GM12878 (cell line): ENCODE data around the gene COQ4. TPM values are rescaled to one million over a fixed set of nuclear protein-coding genes. Genes with fewer than 3 reads are reported as not detected.

Experiments
- ATAC-seq: fragments of 200-7000 bp; cut with Tn5 transposase; 3 replicates; pipeline ENCODE4 v1.9.1; 2020; ENCODE audit warnings: mild to moderate bottlenecking, moderate library complexity
- BruUV-seq: library from RNA; stranded (reverse); fragments of 400-500 nt; replicated peaks from 2 replicates; lab custom pipeline; 2021; lab: Mats Ljungman, UMichigan
- CTCF ChIA-PET: fragments of 300-600 bp; sonication (Branson Sonifier 250); formaldehyde crosslinking; extraction: SDS; loops from one replicate; lab custom pipeline; 2021; ENCODE audit warnings: inconsistent platforms; lab: Yijun Ruan, JAX
- POLR2A ChIA-PET: fragments of 350-600 bp; formaldehyde crosslinking; extraction: SDS; loops from one replicate; lab custom pipeline; 2021; ENCODE audit warnings: inconsistent platforms; lab: Charles Lee
- RAD21 ChIA-PET: fragments of 300-600 bp; sonication (Branson Sonifier 250); formaldehyde crosslinking; loops from one replicate; lab custom pipeline; 2023; ENCODE audit warnings: antibody characterized with exemption; ENCODE audit not compliant: unreplicated experiment; lab: Charles Lee
- SMC1A ChIA-PET: fragments of 300-600 bp; sonication (Branson Sonifier 250); formaldehyde crosslinking; loops from one replicate; lab custom pipeline; 2023; ENCODE audit not compliant: unreplicated experiment, uncharacterized antibody; lab: Charles Lee
- DNase-seq: peaks from one replicate; pipeline ENCODE4 v3.0.0-alpha.2; 2011; ENCODE audit warnings: low read depth, low spot score
- FAIRE-seq: peaks from 3 replicates; lab custom pipeline; 2011; peaks lifted over from hg19 to GRCh38; lab: Jason Lieb, UNC
- H2AFZ ChIP-seq: 2 replicates; pipeline ENCODE4 v1.6.0; 2011; ENCODE audit warnings: low read depth, low read length, control low read depth; ENCODE audit not compliant: control insufficient read depth
- H3K27ac ChIP-seq: 2 replicates; pipeline ENCODE4 v1.5.1; 2011; ENCODE audit warnings: control low read depth; ENCODE audit not compliant: control insufficient read depth, insufficient read depth
- H3K27me3 ChIP-seq, 2 experiments: replicated peaks in 1 of 2; 2 replicates each; pipeline versions ENCODE4 v1.6.0 to v1.6.1; 2011; ENCODE audit warnings: low read length in 1 of 2; ENCODE audit not compliant: control insufficient read depth in 2 of 2, insufficient read depth in 2 of 2
- H3K36me3 ChIP-seq, 2 experiments: 2 replicates each; pipeline ENCODE4 v1.5.1; 2011; ENCODE audit warnings: low read length in 1 of 2; ENCODE audit not compliant: control insufficient read depth in 2 of 2, insufficient read depth in 2 of 2
- H3K4me1 ChIP-seq: 2 replicates; pipeline ENCODE4 v1.6.1; 2011; ENCODE audit warnings: mild to moderate bottlenecking, low read length, moderate library complexity, mixed read lengths; ENCODE audit not compliant: control insufficient read depth, insufficient read depth
- H3K4me2 ChIP-seq: 2 replicates; pipeline ENCODE4 v1.6.0; 2011; ENCODE audit warnings: control low read depth; ENCODE audit not compliant: control insufficient read depth, insufficient read depth
- H3K4me3 ChIP-seq: fragments of 200-600 bp; sonication (generic); 2 replicates; pipeline ENCODE4 v1.5.1; 2016
- H3K79me2 ChIP-seq: 2 replicates; pipeline ENCODE4 v1.6.0; 2011; ENCODE audit warnings: low read length; ENCODE audit not compliant: control insufficient read depth, insufficient read depth
- H3K9ac ChIP-seq: 2 replicates; pipeline ENCODE4 v1.8.0; 2011; ENCODE audit warnings: low read length, control low read depth, mixed read lengths; ENCODE audit not compliant: control insufficient read depth, insufficient read depth
- H3K9me3 ChIP-seq: replicated peaks from 3 replicates; pipeline ENCODE4 v1.5.1; 2011; ENCODE audit warnings: mild to moderate bottlenecking, low read length; ENCODE audit not compliant: control insufficient read depth, insufficient read depth
- H4K20me1 ChIP-seq: 2 replicates; pipeline ENCODE4 v1.6.0; 2011; ENCODE audit not compliant: control insufficient read depth, insufficient read depth
- ATF2 ChIP-seq: IDR thresholded peaks from 2 replicates; pipeline ENCODE4 v1.6.1; 2012; ENCODE audit warnings: low read length, inconsistent platforms
- CEBPB ChIP-seq, 2 experiments: fragments of 150-350 bp in 1 of 2; IDR thresholded peaks; 2 replicates each; pipeline ENCODE4 v1.6.1; 2012 to 2014; ENCODE audit warnings: low read depth in 2 of 2, low read length in 2 of 2, borderline replicate concordance in 1 of 2, inconsistent platforms in 1 of 2
- E4F1 ChIP-seq: fragments of 450-650 bp; IDR thresholded peaks from 2 replicates; pipeline ENCODE4 v1.6.1; 2018; ENCODE audit warnings: borderline replicate concordance, mild to moderate bottlenecking; ENCODE audit not compliant: partially characterized antibody
- ESRRA ChIP-seq: IDR thresholded peaks from 2 replicates; pipeline ENCODE4 v1.6.1; 2012; ENCODE audit warnings: mild to moderate bottlenecking, low read length, improper control_type of control experiment
- FOXK2 ChIP-seq: fragments of 450-650 bp; IDR thresholded peaks from 2 replicates; pipeline ENCODE4 v1.6.1; 2017; ENCODE audit warnings: mild to moderate bottlenecking, moderate library complexity
- FOXM1 ChIP-seq: IDR thresholded peaks from 2 replicates; pipeline ENCODE4 v1.6.1; 2012; ENCODE audit warnings: low read depth, mild to moderate bottlenecking, inconsistent platforms, low read length, moderate library complexity
- HDAC2 ChIP-seq: fragments of 200-600 bp; sonication (generic); IDR thresholded peaks from 2 replicates; pipeline ENCODE4 v1.6.1; 2017
- HDGF ChIP-seq: fragments of 450-650 bp; IDR thresholded peaks from 2 replicates; pipeline ENCODE4 v1.6.1; 2016; ENCODE audit warnings: antibody characterized with exemption
- MYB ChIP-seq: fragments of 150-350 bp; IDR thresholded peaks from 2 replicates; pipeline ENCODE4 v1.6.1; 2014; ENCODE audit warnings: mild to moderate bottlenecking, low read depth, low read length, borderline replicate concordance
- SPI1 ChIP-seq: IDR thresholded peaks from 2 replicates; pipeline ENCODE4 v1.6.1; 2011; ENCODE audit warnings: low read depth, mild to moderate bottlenecking, low read length, moderate library complexity, borderline replicate concordance; ENCODE audit not compliant: insufficient read depth
- TARDBP ChIP-seq: IDR thresholded peaks from 2 replicates; pipeline ENCODE4 v1.6.1; 2016; ENCODE audit warnings: borderline replicate concordance
- ZNF687 ChIP-seq: fragments of 450-650 bp; IDR thresholded peaks from 2 replicates; pipeline ENCODE4 v1.6.1; 2017; ENCODE audit warnings: mild to moderate bottlenecking, moderate library complexity
- WGBS: methylation state at CpG from one replicate; pipeline ENCODE4 v1.1.6; 2016; ENCODE audit warnings: low lambda C conversion rate; ENCODE audit not compliant: insufficient replicate concordance, insufficient coverage; ENCODE audit errors: missing lambda C conversion rate; 5-methylcytosine and 5-hydroxymethylcytosine counted together
- in situ Hi-C: fragments of 300-500 bp; cut with MboI; formaldehyde crosslinking; loops from 9 replicates; pipeline ENCODE4 v1.14.3; 2018; ENCODE audit warnings: mixed read lengths
- intact Hi-C: fragments of 100-400 bp; cut with micrococcal nuclease; formaldehyde crosslinking; loops from one replicate; pipeline ENCODE4 v1.14.2; 2022; ENCODE audit not compliant: unreplicated experiment
- polyA plus RNA-seq, 11 experiments: library from polyadenylated mRNA; depleted of rRNA in 4 of 11; unstranded in 6 of 11; stranded (reverse) in 5 of 11; fragments of >200 nt; fragmentation: Nextera tagmentation in 4 of 11; fragmentation: Illumina TruSeq in 1 of 11; extraction: Ambion mirVana in 4 of 11; extraction: Trizol in 1 of 11; gene quantifications; 1 replicate in 1 of 11; 2 replicates in 10 of 11; pipeline versions ENCODE4 v1.2.1 to v1.2.3, GENCODE V29; 2011 to 2016; ENCODE audit warnings: inconsistent platforms in 2 of 11, missing spikeins in 2 of 11, low read depth in 1 of 11
- total RNA-seq, 4 experiments: library from RNA; depleted of rRNA in 3 of 4; stranded (reverse); fragments of >200 nt in 3 of 4; fragmentation: Illumina TruSeq in 1 of 4; extraction: Trizol in 1 of 4; gene quantifications; 2 replicates each; pipeline versions ENCODE4 v1.2.1 to v1.2.3, GENCODE V29; 2013 to 2021

The COQ4 gene
- total and polyA plus RNA-seq, 10 of the 15 experiments (the other 5 are each of a cell fraction or from before 2014, with no cell fraction given), result 3.8 to 64.1 (median 38.6) TPM

GRCh38 chr9:128304971-128305288 lies 17.7 kb upstream of the COQ4 start (continued):
- no peak for TF ChIP-seq E4F1
- no peak for TF ChIP-seq ATF2
- TF ChIP-seq HDAC2, result no peak
- TF ChIP-seq MYB, result no peak
- TF ChIP-seq CEBPB (IDR thresholded peaks at IDR 0.05; ENCODE audit: borderline replicate concordance in 1 of 2, low read depth in 2 of 2, low read length in 2 of 2), result no peak
- TF ChIP-seq SPI1, result no peak

GRCh38 chr9:128309551-128309950 lies 13.1 kb upstream of the COQ4 start:
- Histone ChIP-seq H4K20me1 (no peaks in the 10 kb centered on the region), H2AFZ (no peak overlapping the region), H3K9ac (no peak overlapping the region), H3K4me3 (no peak overlapping the region), H3K4me2 (no peak overlapping the region), H3K79me2 (no peaks in the 10 kb centered on the region), H3K27ac (no peak overlapping the region), H3K4me1 (no peaks in the 10 kb centered on the region), H3K36me3 (peaks cover 3 to 21% of the 10 kb centered on the region in 2 experiments; a peak in 3 of 4 replicates), H3K9me3 (no peaks in the 10 kb centered on the region), H3K27me3 (no peaks in the 10 kb centered on the region)
- ChIA-PET POLR2A (no interaction called here), SMC1A (no interaction called here), CTCF (interaction anchor here (1.1 to 1.9 kb wide), 2 partner anchors 14 to 53 kb away, joined by 3 to 9 read pairs; no protein-coding TSS in a partner anchor), RAD21 (no interaction called here)
- no peak for ATAC-seq
- intact Hi-C loops (no loop called here), in situ Hi-C loops (no loop called here)
- no peak for TF ChIP-seq FOXM1
- TF ChIP-seq TARDBP, result no peak
- TF ChIP-seq FOXK2, result no peak
- TF ChIP-seq ESRRA, result no peak
- no peak for TF ChIP-seq ZNF687
- TF ChIP-seq HDGF, result no peak
- 92% methylated on average over 16 of the region's 16 CpGs for WGBS
- no TSS peak for BruUV-seq
- FAIRE-seq, result no peak
- DNase-seq, result no peak
